HG03025 (cell line): ENCODE results near the gene ZCCHC17.

Experiments
- ATAC-seq: cut with Tn5 transposase; IDR thresholded peaks from one replicate; pipeline ENCODE4 v1.9.1; 2021; ENCODE audit warnings: mild to moderate bottlenecking, moderate library complexity; ENCODE audit not compliant: unreplicated experiment, low FRiP score

ZCCHC17 gene

GRCh38 chr1:31302709-31303441 is 6.0 kb downstream of the ZCCHC17 start:
- ATAC-seq, result no peak

DNA sequence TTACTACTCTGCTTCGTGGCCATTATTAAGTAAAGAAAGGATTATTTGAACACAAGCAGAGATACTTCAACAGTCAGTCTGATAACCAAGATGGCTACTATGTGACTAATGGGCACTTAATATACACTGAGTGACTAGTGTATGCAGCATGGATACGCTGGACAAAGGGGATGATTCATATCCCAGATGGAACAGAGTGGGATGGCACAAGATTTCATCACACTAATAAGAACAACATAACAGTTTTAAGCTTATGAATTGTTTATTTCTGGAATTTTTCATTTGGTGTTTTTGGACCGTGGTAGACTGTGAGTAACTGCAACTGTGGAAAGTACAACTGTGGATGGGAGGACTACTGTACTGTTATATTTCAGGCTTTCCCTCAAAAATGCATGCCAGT is 9.4 kb downstream of the ZCCHC17 start:
- no peak for ATAC-seq

GRCh38 chr1:31308036-31308435 is 11.2 kb downstream of the ZCCHC17 start:
- ATAC-seq, result no peak

GRCh38 chr1:31310198-31310597 is 13.4 kb downstream of the ZCCHC17 start:
- no peak for ATAC-seq

DNA sequence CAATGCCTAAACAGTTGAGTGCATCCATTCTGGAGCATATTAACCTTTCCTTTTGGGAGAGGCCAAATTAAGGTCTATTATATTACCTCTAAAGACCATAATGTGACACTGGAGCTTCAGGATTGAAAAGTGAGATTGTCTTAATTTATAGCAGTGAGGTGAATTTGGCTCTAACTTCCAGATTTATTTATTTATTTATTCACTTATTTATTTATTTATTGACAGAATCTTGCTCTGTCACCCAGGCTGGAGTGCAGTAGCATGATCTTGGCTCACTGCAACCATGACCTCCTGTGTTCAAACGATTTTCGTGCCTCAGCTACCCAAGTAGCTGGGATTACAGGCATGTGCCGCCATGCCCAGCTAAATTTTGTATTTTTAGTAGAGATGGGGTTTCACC is 19.1 kb downstream of the ZCCHC17 start:
- no peak for ATAC-seq

- no peak for ATAC-seq
Measured at GRCh38 chr1:31318146-31318545, 21.3 kb downstream of the ZCCHC17 start.

DNA sequence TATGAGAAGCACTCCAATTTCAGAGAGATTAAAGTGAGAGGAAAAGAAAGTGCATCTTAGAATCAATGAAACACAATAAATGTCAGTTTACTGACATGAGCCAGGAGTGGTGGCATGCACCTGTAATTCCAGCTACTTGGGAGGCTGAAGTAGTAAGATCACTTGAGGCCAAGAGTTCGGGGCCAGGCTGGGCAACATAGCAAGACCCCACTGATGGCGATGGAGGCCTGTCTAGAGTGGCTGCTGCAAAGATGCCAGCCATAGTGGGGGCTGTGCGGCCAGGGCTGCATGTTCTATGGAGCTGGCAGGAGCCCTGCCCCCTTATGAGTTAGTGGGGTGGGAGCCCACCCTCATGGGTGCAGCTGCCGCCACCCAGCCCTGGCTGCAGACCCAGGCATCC is 27.3 kb downstream of the ZCCHC17 start:
- no peak for ATAC-seq

GRCh38 chr1:31324992-31325391 is 28.2 kb downstream of the ZCCHC17 start:
- ATAC-seq, result no peak

DNA sequence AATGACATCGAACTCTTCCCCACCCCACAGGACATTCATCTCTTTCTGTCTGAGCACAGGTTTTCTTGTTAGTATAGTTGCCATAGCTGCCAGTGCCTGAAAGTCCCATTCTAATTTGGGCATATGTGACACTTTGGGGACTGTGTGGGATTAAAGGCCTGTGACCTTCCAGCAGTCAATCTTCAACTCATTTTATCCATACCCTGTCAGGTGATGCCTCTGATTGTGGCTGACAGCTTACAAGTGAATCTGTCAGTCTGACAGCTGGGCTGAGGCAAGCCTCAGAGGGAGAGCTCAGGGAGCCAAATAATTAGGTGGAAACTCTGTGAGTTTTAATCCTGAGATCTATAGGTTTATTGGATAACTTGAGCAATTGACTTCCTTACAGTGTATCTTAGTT is 29.6 kb downstream of the ZCCHC17 start:
- ATAC-seq, result no peak

DNA sequence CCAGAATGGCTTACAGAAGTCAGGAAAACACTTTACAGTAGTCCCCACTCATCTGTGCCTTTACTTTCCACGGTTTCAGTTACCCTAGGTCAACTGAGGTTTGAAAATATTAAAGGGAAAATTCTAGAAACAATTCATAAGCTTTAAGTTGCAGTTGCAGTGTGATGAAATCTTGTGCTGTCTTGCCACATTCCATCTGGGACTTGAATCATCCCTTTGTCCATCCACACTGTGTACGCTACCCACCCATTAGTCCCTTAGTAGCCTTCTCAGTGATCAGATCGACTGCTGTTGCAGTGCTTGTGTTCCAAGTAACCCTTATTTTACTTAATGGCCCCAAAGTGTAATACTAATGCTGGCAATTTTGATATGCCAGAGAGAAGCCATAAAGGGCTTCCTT is 30.5 kb downstream of the ZCCHC17 start:
- no peak for ATAC-seq

- ATAC-seq, result no peak
Measured at GRCh38 chr1:31335007-31335406, 38.2 kb downstream of the ZCCHC17 start.

DNA sequence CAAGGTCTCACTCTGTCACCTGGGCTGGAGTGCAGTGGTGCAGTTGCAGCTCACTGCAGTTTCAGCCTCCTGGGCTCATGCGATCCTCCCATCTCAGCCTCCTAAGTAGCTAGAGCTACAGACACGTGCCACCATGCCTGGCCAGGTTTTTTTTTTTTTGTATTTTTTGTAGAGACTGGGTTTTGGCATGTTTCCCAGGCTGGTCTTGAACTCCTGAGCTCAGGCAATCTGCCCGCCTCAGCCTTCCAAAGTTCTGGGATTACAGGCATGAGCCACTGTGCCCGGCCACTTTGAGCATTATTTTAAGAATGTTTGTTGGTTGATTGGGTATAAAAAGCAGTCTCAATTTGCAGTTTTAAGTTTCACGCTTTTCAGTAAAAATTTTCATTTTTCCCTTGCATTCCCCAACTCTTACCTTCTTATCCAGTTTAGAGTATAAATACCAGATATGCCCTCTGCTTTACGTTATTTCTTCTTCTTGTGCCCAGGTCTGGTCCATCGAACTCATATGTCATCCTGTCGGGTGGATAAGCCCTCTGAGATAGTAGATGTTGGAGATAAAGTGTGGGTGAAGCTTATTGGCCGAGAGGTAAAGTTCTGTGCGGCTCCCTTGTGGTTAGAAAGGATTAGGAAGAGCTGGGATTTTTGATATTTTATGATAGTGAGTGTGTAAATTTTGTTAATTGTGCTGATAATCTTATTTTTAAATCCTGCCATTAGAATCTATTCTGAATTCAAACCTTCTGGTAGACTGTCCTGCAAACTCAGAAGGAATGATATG is 40.0 kb downstream of the ZCCHC17 start:
- no peak for ATAC-seq

DNA sequence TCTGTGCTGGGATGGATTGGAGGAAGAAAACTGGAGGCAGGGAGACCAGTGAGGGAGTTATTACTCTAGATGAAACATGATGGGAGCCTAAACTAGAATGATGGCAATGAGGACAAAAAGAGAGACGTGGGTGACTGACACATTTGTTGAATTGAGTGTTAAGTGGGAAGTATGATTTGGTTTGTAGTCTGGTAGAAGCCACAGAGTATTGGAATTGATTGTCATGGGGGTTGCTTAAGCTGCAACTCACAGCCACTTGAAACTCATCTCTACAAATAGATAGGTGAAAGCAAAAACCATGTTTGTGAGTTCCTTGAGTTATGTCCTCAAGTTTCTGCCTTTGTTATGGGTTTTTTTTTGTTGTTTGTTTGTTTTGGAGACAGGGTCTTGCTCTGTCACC is 47.7 kb downstream of the ZCCHC17 start:
- ATAC-seq, result no peak

DNA sequence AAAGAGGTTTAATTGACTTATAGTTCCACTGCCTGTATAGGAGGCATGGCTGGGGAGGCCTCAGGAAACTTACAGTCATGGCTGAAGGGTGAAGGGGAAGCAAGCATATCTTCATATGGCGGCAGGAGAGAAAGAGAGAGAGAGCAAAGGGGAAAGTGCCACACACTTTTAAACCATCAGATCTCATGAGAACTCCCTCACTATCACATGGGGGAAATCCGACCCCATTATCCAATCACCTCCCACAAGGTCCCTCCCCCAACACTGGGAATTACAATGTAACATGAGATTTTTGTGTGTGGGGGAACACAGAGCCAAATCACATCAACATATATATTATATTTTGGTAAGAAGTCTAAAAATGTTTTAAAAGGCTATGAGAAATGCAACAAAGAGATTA is 48.8 kb downstream of the ZCCHC17 start:
- no peak for ATAC-seq

- ATAC-seq, result no peak
Measured at GRCh38 chr1:31346785-31347184, 50.0 kb downstream of the ZCCHC17 start.

DNA sequence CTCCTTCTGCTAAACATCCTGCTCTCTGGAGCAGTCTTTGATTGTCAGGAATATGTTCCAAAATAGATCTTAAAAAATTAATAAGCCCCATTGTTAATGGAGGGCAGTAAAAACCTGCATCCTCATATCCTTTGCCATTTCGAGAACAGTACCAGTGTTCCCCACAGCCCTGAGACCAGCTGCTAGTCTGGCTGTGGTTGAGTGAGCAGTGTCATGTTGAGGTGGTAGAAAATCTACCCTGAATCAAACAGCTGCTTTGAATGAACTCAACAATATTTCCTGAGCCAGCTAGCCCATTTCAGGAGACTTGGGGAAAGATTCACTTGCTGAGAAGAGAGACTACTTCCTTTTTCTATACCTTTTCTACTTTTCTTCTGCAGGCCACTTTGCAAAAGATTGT is 51.6 kb downstream of the ZCCHC17 start:
- no peak for ATAC-seq

DNA sequence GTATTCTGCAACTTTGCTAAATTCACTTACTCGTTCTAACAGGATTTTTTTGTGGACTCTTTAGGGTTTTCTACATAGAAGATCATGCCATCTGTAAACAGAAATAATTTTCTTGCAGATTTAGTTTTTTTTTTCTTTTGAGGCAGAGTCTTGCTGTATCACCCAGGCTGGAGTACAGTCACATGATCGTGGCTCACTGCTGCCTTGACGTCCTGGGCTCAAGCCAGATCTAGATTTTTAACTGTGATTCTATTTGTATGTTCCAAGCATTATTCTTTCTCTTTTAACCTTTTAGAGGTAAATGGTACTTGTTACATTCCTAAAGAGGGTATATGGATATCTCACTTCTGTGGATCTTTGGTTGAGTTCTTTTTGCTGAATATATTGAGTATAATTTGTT is 57.5 kb downstream of the ZCCHC17 start:
- no peak for ATAC-seq

GRCh38 chr1:31356427-31356826 is 59.6 kb downstream of the ZCCHC17 start:
- no peak for ATAC-seq

DNA sequence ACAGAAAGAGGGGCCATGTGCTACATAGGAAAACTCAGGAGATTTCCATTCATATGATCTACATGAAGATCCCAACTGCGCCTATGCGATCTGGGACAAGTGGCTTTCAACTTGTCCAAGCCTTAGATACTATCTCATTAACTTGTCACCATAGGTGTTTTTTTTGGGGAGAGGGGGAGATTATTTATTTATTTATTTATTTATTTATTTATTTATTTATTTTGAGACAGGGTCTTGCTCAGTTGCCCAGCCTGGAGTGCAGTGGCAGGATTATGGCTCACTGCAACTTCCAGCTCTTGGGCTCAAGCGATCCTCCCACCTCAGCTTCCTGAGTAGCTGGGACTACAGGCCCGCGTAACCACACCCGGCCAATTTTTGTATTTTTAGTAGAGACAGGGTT is 64.8 kb downstream of the ZCCHC17 start:
- no peak for ATAC-seq

DNA sequence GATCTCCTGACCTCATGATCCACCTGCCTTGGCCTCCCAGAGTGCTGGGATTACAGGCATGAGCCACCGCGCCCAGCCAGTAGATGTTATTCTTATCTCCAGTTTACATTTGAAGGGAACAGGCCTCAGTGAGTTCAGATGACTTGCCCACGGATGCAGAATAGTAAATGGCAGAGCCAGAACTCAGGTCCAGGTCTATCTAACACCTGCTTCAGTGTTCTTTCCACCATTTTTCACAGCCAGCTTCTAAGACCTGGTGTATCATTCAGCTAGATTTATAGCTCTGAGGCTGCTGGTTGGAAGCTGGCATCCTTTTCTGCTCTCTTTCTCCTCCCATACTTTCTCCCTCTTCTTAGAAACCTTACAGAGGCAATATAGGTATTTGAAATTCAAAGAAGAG is 65.2 kb downstream of the ZCCHC17 start:
- ATAC-seq, result no peak

DNA sequence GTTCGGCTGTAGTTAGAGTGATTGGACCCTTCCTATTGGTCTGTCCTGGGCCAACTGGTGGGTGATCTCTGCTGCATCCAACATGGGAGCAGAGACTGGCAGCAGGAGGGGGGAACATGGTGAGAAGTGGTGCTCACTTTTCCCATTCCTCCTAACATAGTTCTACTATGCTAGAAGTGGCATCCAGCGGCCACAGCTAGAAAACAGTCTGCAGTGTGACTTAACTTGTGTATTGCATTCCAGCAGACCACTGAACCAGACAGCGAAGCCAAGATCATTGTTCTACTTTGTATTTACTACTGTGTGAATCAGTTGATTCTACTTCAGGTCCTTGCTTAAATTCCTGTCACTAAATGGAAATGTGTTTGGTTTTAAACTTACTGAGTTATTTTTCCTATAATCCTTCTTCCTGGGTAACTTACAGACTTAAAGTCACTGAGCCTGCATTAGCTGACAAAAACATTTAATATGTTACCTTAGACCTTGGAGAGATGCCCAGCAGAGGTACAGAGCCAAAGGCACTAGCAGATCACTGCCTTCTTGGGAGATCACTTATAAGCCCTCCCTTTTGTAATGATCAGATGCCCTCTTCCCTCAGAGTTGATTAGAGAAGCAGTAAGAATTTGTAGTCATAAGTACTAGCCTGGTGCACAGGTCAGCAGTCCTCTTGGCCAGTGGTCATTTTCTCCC is 67.9 kb downstream of the ZCCHC17 start:
- no peak for ATAC-seq

- ATAC-seq, result no peak
Measured at GRCh38 chr1:31366796-31367195, 70.0 kb downstream of the ZCCHC17 start.
